ENCODE data around the gene HEATR5A. TPM values are rescaled to one million over a fixed set of nuclear protein-coding genes. Genes with fewer than 3 reads are reported as not detected.

HEATR5A gene
- total and polyA plus RNA-seq, 2 donors from 2014 or later: 8.0 to 30.4 TPM

DNA sequence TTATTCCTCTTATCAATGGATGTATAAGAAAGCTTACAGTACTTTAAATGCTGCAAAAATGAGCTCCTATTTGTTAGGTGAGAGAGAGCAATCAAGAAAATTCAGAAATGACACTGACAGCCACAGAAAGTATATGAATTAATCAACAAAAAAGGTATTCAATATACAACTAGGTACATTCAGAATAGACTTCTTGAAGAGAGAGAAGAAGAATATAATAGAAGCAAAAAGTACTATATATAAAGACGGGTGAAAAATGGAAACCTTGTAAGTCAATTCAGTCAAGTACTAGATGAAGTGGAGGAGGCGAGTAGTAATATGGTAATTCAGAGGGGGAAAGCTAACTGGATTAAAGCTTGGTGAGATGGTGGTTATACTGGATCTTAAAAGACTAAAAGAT, 74.3 kb downstream of the HEATR5A start:
- FAIRE-seq (no peak), DNase-seq (no peak)
- H3K4me1 ChIP-seq (ENCODE audit: control insufficient read depth in 2 of 3, insufficient read depth in 2 of 3, low read depth in 1 of 3, low read length in 3 of 3): peaks cover 0 to 1% (median 0%) of the 10 kb centered on the region in 3 donors
- H3K27ac ChIP-seq (ENCODE audit: low read depth in 2 of 2, low read length in 2 of 2): no peak overlapping the region
- H3K4me3 ChIP-seq (ENCODE audit: low read length in 3 of 3): no peak overlapping the region
- TF ChIP-seq, protein P1, sequence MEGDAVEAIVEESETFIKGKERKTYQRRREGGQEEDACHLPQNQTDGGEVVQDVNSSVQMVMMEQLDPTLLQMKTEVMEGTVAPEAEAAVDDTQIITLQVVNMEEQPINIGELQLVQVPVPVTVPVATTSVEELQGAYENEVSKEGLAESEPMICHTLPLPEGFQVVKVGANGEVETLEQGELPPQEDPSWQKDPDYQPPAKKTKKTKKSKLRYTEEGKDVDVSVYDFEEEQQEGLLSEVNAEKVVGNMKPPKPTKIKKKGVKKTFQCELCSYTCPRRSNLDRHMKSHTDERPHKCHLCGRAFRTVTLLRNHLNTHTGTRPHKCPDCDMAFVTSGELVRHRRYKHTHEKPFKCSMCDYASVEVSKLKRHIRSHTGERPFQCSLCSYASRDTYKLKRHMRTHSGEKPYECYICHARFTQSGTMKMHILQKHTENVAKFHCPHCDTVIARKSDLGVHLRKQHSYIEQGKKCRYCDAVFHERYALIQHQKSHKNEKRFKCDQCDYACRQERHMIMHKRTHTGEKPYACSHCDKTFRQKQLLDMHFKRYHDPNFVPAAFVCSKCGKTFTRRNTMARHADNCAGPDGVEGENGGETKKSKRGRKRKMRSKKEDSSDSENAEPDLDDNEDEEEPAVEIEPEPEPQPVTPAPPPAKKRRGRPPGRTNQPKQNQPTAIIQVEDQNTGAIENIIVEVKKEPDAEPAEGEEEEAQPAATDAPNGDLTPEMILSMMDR (IDR thresholded peaks at IDR 0.05; ENCODE audit: borderline replicate concordance, extremely low read depth, insufficient read depth): no peak
- no peaks in the 10 kb centered on the region for H3K9me3 ChIP-seq (ENCODE audit: control insufficient read depth in 2 of 3, insufficient read depth in 1 of 3, low read length in 3 of 3)
- no peaks in the 10 kb centered on the region for H3K27me3 ChIP-seq (ENCODE audit: control insufficient read depth, insufficient read depth, low read length)
- H3K9ac ChIP-seq (ENCODE audit: low read length in 3 of 3): no peak overlapping the region
- intact Hi-C loops (cut with DNase I): no loop called here
- H3K36me3 ChIP-seq (ENCODE audit: control insufficient read depth in 2 of 3, insufficient read depth in 3 of 3, low read length in 3 of 3): peaks cover 0 to 15% (median 13%) of the 10 kb centered on the region in 3 donors

DNA sequence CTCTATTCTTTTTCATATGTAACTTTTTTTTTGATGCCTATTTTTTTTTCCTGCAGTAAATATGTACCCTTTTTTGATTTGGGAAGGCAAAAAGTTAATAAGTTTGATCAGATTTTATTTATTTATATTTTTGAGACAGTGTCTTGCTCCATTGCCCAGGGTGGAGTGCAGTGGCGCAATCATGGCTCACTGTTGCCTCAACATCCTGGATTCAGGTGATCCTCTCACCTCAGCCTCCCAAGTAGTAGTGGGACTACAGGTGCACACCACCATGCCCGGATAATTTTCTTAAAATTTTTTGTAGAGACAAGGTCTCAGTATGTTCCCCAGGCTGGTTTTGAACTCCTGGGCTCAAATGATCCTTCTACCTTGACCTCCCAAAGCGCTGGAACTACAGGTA, 79.1 kb downstream of the HEATR5A start:
- Histone ChIP-seq H3K4me3 (ENCODE audit: low read length in 3 of 3) (no peak overlapping the region), H3K9me3 (ENCODE audit: control insufficient read depth in 2 of 3, insufficient read depth in 1 of 3, low read length in 3 of 3) (no peaks in the 10 kb centered on the region), H3K36me3 (ENCODE audit: control insufficient read depth in 2 of 3, insufficient read depth in 3 of 3, low read length in 3 of 3) (peaks cover 0 to 18% (median 9%) of the 10 kb centered on the region in 3 donors), H3K27me3 (ENCODE audit: control insufficient read depth, insufficient read depth, low read length) (no peaks in the 10 kb centered on the region), H3K27ac (ENCODE audit: low read depth in 2 of 2, low read length in 2 of 2) (no peak overlapping the region), H3K4me1 (ENCODE audit: control insufficient read depth in 2 of 3, insufficient read depth in 2 of 3, low read depth in 1 of 3, low read length in 3 of 3) (peaks cover 0 to 6% (median 0%) of the 10 kb centered on the region in 3 donors), H3K9ac (ENCODE audit: low read length in 3 of 3) (no peak overlapping the region)
- intact Hi-C loops (cut with DNase I): no loop called here
- DNase-seq: no peak
- TF ChIP-seq, protein P1 (IDR thresholded peaks at IDR 0.05; ENCODE audit: borderline replicate concordance, extremely low read depth, insufficient read depth): no peak
- no peak for FAIRE-seq

DNA sequence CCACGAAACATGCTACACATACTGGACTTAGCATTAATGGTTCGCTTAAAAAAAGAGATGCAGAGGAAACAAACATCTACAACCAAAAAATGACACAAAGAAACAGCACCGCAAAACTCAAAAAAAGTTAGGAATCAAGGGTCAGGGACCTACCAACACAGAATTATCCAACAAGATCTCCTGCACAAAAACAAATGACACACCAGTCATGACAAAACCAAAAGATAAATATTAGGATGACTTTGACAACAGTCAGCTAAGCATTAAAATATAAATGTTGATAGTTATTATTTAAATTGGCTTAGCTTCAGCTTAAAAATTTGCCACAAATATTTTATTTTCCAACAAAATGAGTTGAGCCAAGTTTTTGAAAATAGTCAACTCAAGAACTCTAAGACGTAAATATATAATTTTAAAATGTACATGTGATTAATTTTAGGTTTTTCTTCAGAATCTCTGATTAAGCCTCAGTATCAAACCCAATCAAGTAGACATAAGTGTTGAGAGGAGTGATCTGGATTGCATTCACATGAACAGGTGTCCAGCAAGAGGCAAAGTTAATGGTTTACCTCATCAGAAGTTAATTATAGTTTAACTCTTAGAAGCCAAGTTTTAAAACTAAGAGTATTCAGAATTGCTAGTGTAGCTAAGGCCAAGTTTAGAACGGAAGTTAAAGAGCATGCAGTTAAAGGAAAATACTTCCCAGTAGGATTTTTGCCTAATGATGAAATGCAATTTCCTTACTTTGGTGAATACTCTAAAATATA, 79.9 kb downstream of the HEATR5A start:
- FAIRE-seq (peak; percentile 90), DNase-seq (peak in 2 of 5 donors; percentile 28 to 40)
- no peak overlapping the region for H3K4me3 ChIP-seq (ENCODE audit: low read length in 3 of 3)
- peaks cover 0 to 6% (median 0%) of the 10 kb centered on the region in 3 donors for H3K4me1 ChIP-seq (ENCODE audit: control insufficient read depth in 2 of 3, insufficient read depth in 2 of 3, low read depth in 1 of 3, low read length in 3 of 3)
- H3K9ac ChIP-seq (ENCODE audit: low read length in 3 of 3): no peak overlapping the region
- peaks cover 0 to 18% (median 9%) of the 10 kb centered on the region in 3 donors for H3K36me3 ChIP-seq (ENCODE audit: control insufficient read depth in 2 of 3, insufficient read depth in 3 of 3, low read length in 3 of 3)
- TF ChIP-seq, protein P1 (IDR thresholded peaks at IDR 0.05; ENCODE audit: borderline replicate concordance, extremely low read depth, insufficient read depth): no peak
- no peaks in the 10 kb centered on the region for H3K9me3 ChIP-seq (ENCODE audit: control insufficient read depth in 2 of 3, insufficient read depth in 1 of 3, low read length in 3 of 3)
- intact Hi-C loops (cut with DNase I): no loop called here
- H3K27me3 ChIP-seq (ENCODE audit: control insufficient read depth, insufficient read depth, low read length): no peaks in the 10 kb centered on the region
- H3K27ac ChIP-seq (ENCODE audit: low read depth in 2 of 2, low read length in 2 of 2): no peak overlapping the region

All from kidney (tissue), 14 donors.